Esophagus muscularis mucosa (tissue), 4 donors: ENCODE measurements around the gene NRXN3. TPM values are rescaled to one million over a fixed set of nuclear protein-coding genes. Genes with fewer than 3 reads are reported as not detected.

Experiments used
- DNase-seq: peaks from one replicate; pipeline ENCODE4 v3.0.0-alpha.2; 2017; ENCODE audit errors: extremely low spot score
- H3K27ac ChIP-seq, 4 donors: fragments of 200-600 bp; sonication (generic); replicated peaks in 1 of 4; 1 replicate in 3 of 4; 2 replicates in 1 of 4; pipeline ENCODE4 v1.5.1; 2016 to 2019; ENCODE audit warnings: mild to moderate bottlenecking in 1 of 4
- H3K27me3 ChIP-seq, 4 donors: fragments of 200-600 bp; sonication (generic); one replicate each; pipeline versions ENCODE4 v1.5.1 to v1.6.0; 2016 to 2019
- H3K36me3 ChIP-seq, 4 donors: fragments of 200-600 bp; sonication (generic); one replicate each; pipeline ENCODE4 v1.5.1; 2016 to 2019
- H3K4me1 ChIP-seq, 4 donors: fragments of 200-600 bp; sonication (generic); one replicate each; pipeline ENCODE4 v1.5.1; 2016 to 2019
- H3K4me3 ChIP-seq, 4 donors: fragments of 200-600 bp; sonication (generic); 1 replicate in 2 of 4; 2 replicates in 2 of 4; pipeline ENCODE4 v1.5.1; 2016 to 2019; ENCODE audit warnings: mild to moderate bottlenecking in 4 of 4, moderate library complexity in 1 of 4
- H3K9me3 ChIP-seq, 4 donors: fragments of 200-600 bp; sonication (generic); 1 replicate in 3 of 4; 2 replicates in 1 of 4; pipeline ENCODE4 v1.5.1; 2016 to 2019
- EP300 ChIP-seq: sonication (generic); formaldehyde crosslinking; IDR thresholded peaks from one replicate; pipeline ENCODE4 v1.6.1; 2017; ENCODE audit warnings: antibody characterized with exemption
- POLR2A ChIP-seq: fragments of 450-650 bp; IDR thresholded peaks from one replicate; pipeline ENCODE4 v1.6.1; 2017; ENCODE audit warnings: antibody characterized with exemption, moderate library complexity, mild to moderate bottlenecking, low read depth
- POLR2AphosphoS5 ChIP-seq, 2 donors: sonication (generic); formaldehyde crosslinking; IDR thresholded peaks; one replicate each; pipeline ENCODE4 v1.6.1; 2017; ENCODE audit warnings: antibody characterized with exemption in 2 of 2
- WGBS: methylation state at CpG from one replicate; pipeline ENCODE4 v1.1.5; 2018; 5-methylcytosine and 5-hydroxymethylcytosine counted together
- intact Hi-C: fragments of 100-400 bp; cut with DNase I; formaldehyde crosslinking; loops from one replicate; pipeline ENCODE4 v1.15.1; 2023
- total RNA-seq, 4 donors: library from RNA; depleted of rRNA; stranded (reverse); fragments of >200 nt; gene quantifications; one replicate each; pipeline versions ENCODE4 v1.1.0 to v1.2.1, GENCODE V29; 2016
- TF ChIP-seq, protein P1 (sequence below), 3 experiments: fragments of 200-600 bp in 2 of 3; fragments of 450-650 bp in 1 of 3; sonication (generic) in 2 of 3; IDR thresholded peaks; one replicate each; pipeline ENCODE4 v1.5.1; 2017 to 2019; ENCODE audit warnings: antibody characterized with exemption in 3 of 3, mild to moderate bottlenecking in 2 of 3, moderate library complexity in 1 of 3

Gene NRXN3
- total RNA-seq, 4 donors from 2014 or later, result 71.1 to 159 (median 122) TPM

GRCh38 chr14:79420725-79421124 lies 1250.6 kb downstream of the NRXN3 start:
- peaks cover 0 to 48% (median 24%) of the 10 kb centered on the region in 4 donors for H3K4me1 ChIP-seq
- TF ChIP-seq POLR2AphosphoS5 (IDR thresholded peaks at IDR 0.05), result no peak
- no peak overlapping the region for H3K27ac ChIP-seq
- H3K4me3 ChIP-seq, result no peak overlapping the region
- 57% methylated on average over 2 of the region's 2 CpGs for WGBS
- intact Hi-C loops, result no loop called here
- H3K36me3 ChIP-seq, result no peaks in the 10 kb centered on the region
- no peak for DNase-seq
- no peaks in the 10 kb centered on the region for H3K9me3 ChIP-seq
- no peaks in the 10 kb centered on the region for H3K27me3 ChIP-seq

DNA sequence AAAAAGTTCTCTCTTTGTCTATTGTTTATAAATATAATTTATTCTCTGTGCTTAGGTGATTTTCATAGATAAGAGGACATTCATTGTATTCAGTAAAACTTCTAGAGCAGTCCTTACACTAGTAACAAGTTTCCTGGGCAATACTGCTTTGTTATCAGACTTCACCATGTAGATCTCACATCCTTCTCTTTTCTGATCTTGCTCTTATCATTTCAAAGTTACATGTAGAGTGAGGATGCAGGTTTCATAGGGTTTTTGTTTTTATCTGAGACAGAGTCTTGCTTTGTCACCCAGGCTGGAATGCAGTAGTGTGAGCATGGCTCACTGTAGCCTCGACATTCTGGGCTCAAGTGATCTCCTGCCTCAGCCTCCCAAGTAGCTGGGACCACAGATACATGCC lies 1251.6 kb downstream of the NRXN3 start:
- Histone ChIP-seq H3K4me1 (peaks cover 0 to 55% (median 24%) of the 10 kb centered on the region in 4 donors), H3K4me3 (no peak overlapping the region), H3K27me3 (no peaks in the 10 kb centered on the region), H3K36me3 (no peaks in the 10 kb centered on the region), H3K9me3 (no peaks in the 10 kb centered on the region), H3K27ac (no peak overlapping the region)
- intact Hi-C loops, result no loop called here
- WGBS, result 90% methylated on average over 1 of the region's 1 CpG
- TF ChIP-seq POLR2AphosphoS5 (IDR thresholded peaks at IDR 0.05) (no peak), POLR2A (no peak), EP300 (no peak)
- TF ChIP-seq, protein P1, sequence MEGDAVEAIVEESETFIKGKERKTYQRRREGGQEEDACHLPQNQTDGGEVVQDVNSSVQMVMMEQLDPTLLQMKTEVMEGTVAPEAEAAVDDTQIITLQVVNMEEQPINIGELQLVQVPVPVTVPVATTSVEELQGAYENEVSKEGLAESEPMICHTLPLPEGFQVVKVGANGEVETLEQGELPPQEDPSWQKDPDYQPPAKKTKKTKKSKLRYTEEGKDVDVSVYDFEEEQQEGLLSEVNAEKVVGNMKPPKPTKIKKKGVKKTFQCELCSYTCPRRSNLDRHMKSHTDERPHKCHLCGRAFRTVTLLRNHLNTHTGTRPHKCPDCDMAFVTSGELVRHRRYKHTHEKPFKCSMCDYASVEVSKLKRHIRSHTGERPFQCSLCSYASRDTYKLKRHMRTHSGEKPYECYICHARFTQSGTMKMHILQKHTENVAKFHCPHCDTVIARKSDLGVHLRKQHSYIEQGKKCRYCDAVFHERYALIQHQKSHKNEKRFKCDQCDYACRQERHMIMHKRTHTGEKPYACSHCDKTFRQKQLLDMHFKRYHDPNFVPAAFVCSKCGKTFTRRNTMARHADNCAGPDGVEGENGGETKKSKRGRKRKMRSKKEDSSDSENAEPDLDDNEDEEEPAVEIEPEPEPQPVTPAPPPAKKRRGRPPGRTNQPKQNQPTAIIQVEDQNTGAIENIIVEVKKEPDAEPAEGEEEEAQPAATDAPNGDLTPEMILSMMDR (IDR thresholded peaks at IDR 0.05), result no peak
- DNase-seq, result no peak

GRCh38 chr14:79424462-79424861 lies 1254.3 kb downstream of the NRXN3 start:
- H3K9me3 ChIP-seq, result no peaks in the 10 kb centered on the region
- H3K27ac ChIP-seq, result no peak overlapping the region
- no peaks in the 10 kb centered on the region for H3K27me3 ChIP-seq
- no peaks in the 10 kb centered on the region for H3K36me3 ChIP-seq
- DNase-seq, result no peak
- peaks cover 0 to 36% (median 9%) of the 10 kb centered on the region in 4 donors for H3K4me1 ChIP-seq
- intact Hi-C loops, result no loop called here
- WGBS, result 76% methylated on average over 1 of the region's 1 CpG
- TF ChIP-seq, protein P1 (IDR thresholded peaks at IDR 0.05), result no peak
- TF ChIP-seq POLR2A, result no peak
- H3K4me3 ChIP-seq, result no peak overlapping the region

DNA sequence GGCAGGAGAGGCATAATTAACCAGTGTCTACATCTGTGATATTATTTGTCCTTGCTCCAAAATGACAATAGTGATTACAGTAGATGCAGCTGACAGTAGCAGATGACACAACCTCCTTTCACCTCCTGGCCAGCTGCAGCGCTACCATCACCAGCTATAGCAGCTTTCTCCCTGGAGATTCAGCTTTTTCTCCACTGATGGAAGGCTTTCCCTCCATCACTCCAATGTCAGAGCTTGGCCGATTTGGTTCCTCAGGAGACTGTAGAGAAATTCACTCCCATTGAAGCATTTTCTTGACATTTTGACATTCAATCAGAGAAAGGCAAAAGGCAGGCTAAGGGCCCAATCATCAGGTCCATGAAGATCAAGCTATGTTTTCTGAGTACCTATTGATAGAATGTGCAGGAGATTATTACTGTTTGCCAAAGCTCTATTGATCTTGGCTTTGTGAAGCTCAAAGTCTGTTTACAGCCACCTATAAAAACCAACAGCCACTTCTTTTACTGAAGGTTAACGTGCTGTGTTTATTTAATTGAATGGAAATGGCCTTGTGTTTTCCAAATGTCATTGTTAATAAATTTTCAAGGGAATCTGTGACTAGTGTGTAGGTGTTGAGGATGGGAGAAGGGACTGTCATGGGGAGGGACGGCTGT lies 1256.1 kb downstream of the NRXN3 start:
- Histone ChIP-seq H3K4me3 (no peak overlapping the region), H3K27me3 (no peaks in the 10 kb centered on the region), H3K36me3 (no peaks in the 10 kb centered on the region), H3K9me3 (no peaks in the 10 kb centered on the region), H3K4me1 (peaks cover 0 to 27% (median 5%) of the 10 kb centered on the region in 4 donors), H3K27ac (no peak overlapping the region)
- no peak for DNase-seq
- 60% methylated on average over 4 of the region's 4 CpGs for WGBS
- TF ChIP-seq POLR2AphosphoS5 (IDR thresholded peaks at IDR 0.05), result no peak
- TF ChIP-seq EP300, result no peak
- TF ChIP-seq, protein P1 (IDR thresholded peaks at IDR 0.05), result no peak
- no peak for TF ChIP-seq POLR2A
- intact Hi-C loops, result no loop called here

GRCh38 chr14:79432640-79433039 lies 1262.5 kb downstream of the NRXN3 start:
- intact Hi-C loops, result no loop called here
- H3K27ac ChIP-seq, result no peak overlapping the region
- no peaks in the 10 kb centered on the region for H3K27me3 ChIP-seq
- TF ChIP-seq POLR2AphosphoS5 (IDR thresholded peaks at IDR 0.05) (no peak), POLR2A (no peak), EP300 (no peak)
- TF ChIP-seq, protein P1 (IDR thresholded peaks at IDR 0.05), result no peak
- no peak for DNase-seq
- no peaks in the 10 kb centered on the region for H3K9me3 ChIP-seq
- H3K4me3 ChIP-seq, result no peak overlapping the region
- WGBS, result 78% methylated on average over 3 of the region's 3 CpGs
- peaks cover 0 to 31% (median 23%) of the 10 kb centered on the region in 4 donors for H3K4me1 ChIP-seq
- H3K36me3 ChIP-seq, result no peaks in the 10 kb centered on the region
